CD4-positive, alpha-beta T cell treated with Interleukin-15 for 4 hours (primary cell): ENCODE results near the gene RARG.
A peak's percentile ranks its signal among the peaks of the same experiment; 100 is the strongest.

ENCODE experiments used
- DNase-seq: peaks from one replicate; pipeline ENCODE4 v3.0.0-alpha.2; 2020; ENCODE audit warnings: low spot score

The RARG gene

DNA sequence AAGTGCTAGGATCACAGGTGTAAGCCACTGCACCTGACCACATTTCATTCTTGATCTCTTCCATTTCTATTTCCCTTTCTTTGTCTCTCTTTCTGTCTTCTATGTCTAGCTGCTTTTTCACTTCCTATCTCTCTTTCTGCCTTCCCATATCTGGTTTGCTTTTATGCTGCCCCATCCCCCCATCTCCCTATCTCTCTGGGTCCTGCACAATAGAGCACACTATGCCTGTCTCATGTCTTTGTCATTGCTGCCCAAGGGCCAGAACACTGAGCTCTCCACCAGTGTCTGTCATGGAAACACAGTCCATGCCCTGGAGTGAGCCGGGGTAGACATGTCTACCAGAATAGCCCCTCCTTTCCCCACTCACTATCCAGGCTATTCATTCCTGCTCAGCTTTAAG is 12.3 kb upstream of the RARG start:
- DNase-seq, result no peak

DNA sequence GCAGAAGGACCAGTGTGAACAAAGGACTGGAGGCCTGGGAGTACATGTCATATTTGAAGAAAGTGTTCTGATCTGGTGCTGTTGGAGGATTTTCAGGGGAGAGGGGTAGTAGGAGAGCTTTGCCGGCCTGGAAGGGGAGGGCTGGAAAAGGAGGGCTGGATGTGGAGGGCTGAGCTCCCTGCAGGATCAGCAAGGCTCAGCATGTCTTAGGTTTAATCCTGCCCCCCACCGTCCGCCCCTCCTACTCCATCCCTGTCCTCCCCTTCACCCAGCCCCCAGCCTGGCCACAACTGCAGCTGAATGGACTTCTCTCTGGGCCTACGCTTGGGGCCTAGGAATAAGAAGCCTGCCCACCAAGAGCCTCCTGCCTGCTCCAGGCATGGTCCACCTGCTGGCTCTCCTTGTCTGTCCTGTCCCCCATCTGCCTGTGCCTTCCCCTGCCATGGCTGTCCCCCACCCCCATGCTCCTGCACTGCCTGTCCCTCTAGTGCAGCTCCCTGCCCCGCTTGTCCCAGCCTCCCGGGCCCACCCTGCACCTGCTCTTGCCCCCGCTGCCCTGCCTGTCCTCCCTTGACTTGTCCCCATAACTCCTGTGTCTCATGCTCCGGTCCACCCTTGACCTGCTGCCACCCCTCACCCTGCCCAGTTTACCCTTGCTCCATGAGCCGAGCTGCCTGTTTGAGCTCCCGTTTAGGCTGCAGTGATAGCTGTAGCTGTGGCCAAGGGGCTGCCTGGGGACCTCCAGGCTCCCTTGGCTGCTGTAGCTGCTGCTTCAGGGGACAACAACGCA is 9.8 kb upstream of the RARG start:
- DNase-seq, result no peak

DNA sequence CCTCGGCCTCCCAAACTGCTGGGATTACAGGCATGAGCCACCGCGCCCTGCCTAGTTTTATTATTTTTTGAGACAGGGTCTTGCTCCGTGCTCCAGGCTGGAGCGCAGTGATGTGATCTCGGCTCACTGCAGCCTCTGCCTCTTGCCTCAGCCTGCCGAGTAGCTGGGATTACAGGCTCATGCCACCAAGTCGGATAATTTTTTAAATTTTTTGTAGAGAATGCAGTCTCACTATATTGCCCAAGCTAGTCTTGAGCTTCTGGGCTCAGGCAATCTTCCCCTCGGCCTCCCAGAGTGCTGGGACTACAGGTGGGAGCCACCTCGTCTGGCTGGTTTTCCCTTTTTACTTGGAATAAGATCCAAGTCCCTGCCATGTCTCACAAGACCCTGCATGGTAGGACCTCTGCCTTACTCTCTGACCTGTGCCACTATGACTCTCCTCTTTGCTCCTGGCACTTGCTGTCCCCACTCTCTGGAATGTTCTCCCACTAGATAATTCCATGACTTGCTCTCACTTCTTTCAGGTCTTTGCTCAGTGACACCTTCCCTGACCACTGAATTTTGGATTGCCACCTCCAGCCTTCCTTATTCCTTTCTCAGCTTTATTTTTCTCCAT is 7.7 kb upstream of the RARG start:
- DNase-seq, result no peak

- peak; percentile 65 for DNase-seq
Observed at GRCh38 chr12:53236443-53237111, 4.6 kb upstream of the RARG start.

GRCh38 chr12:53235742-53236442 is 3.9 kb upstream of the RARG start:
- no peak for DNase-seq

- no peak for DNase-seq
Observed at GRCh38 chr12:53235164-53235563, 3.2 kb upstream of the RARG start.

- DNase-seq, result no peak
Observed at GRCh38 chr12:53234271-53234914, 2.4 kb upstream of the RARG start.

GRCh38 chr12:53233671-53234121 is 1.7 kb upstream of the RARG start:
- DNase-seq, result no peak

DNA sequence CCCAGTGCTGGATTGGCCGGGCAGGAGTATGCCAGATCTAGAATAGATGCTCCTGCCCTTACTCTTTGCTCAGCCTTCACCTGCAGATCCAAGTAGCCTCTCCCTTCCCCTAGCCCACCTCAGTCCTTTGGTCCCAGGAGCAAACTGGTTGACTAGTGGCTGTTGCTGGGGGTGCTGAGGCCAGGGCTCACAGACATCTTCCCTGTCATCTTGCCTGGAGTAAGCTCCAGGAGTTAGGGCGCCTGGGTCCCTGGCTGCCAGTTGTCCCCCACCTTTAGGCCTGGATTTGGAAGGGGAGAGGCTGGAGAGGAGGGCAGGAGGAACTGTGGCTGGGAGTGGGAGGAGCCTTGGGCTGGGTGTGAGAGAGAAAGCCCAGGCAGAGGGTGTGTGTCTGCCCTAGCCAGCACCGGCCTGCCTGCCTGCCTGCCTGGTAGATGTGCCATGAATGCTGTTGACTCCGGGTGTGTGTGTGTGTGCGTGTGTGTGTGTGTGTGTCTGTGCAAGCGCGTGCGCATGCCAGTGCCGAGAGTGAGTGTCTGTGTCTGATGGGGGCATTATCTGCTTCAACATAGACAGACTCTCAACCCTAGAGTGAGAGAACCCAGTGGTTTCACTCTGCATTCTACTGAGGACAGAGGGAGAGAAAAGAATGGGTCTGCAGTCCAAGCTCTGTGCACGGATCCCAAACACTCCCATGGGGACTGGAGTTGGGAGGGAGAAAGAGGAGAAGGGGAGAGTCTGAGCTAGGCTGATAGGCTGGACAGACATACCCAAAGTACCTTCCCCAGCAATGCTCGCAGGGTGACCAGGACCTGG is 845 bp upstream of the RARG start:
- peak; percentile 56 for DNase-seq

DNA sequence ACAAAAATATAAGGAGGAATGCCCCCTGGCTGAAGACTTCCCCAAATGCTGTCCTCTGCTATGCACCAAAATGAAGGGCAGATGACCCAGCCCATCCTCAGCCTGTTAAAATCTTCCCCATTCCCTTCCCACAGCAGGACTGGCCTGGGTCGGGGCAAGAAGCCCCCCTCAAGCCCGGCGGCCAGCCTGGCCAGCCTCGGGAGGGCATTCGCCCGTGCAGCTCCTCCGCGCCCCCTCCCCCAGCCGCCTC is 413 bp downstream of the RARG start:
- no peak for DNase-seq

DNA sequence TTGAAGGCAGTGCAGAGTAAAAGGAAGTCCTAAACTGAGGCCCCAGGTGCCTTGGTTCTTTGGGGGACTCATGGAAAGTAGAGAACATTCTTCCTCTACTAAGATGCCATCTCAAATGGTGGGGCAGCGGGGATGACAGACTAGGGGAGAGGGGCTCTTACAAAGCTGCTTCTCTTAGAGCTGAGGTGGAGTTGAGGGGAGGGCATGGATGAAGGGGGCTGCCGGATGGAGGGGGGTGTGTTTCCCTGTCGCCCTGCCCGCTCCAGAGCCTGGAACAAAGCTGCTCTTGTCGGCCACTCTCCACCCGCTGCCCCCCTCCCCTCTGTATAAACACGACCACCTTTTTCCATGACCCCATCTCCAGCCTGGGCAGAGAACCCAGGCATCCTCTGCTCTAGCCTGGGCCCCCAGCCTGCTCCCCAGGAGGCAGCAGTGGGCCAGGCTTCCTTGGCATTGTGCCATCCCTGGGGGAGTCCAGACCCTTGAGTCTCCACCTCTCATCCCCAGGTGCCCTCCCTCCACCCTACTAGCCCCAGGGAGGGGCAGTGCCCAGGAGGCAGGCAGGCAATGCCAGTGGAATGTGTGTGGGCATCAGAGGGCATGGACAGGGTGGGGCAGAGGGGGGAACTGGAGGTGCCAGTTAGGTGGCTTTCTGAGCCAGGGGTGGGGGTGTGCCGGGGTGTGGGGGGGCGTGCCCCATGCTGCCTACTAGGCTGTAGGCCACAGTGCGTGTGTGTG is 1.7 kb downstream of the RARG start:
- DNase-seq, result no peak

DNA sequence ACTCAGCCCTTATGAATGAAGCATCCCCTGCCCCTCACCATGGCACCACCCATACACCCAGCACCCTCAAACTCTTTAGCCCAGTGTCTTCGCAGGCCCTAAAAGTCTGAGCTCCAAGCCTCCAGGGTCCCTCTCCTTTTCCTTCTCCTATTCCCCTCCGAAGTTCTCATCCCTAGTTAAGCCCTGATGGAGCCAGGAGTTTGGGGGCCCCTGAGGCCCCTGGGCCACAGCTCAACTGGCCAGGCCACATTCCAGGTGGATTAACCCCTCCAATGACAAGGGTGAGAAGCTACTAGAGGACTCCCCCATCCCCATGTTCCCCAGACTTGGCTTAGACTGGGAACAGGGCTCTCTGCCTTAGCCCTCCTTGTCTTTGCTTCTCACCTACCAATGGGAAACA is 2.6 kb downstream of the RARG start:
- no peak for DNase-seq

GRCh38 chr12:53227836-53228235 is 4.2 kb downstream of the RARG start:
- DNase-seq, result no peak

GRCh38 chr12:53227341-53227740 is 4.7 kb downstream of the RARG start:
- DNase-seq, result no peak

GRCh38 chr12:53226815-53227214 is 5.2 kb downstream of the RARG start:
- DNase-seq, result no peak

- DNase-seq, result no peak
Observed at GRCh38 chr12:53225635-53226424, 6.2 kb downstream of the RARG start.

DNA sequence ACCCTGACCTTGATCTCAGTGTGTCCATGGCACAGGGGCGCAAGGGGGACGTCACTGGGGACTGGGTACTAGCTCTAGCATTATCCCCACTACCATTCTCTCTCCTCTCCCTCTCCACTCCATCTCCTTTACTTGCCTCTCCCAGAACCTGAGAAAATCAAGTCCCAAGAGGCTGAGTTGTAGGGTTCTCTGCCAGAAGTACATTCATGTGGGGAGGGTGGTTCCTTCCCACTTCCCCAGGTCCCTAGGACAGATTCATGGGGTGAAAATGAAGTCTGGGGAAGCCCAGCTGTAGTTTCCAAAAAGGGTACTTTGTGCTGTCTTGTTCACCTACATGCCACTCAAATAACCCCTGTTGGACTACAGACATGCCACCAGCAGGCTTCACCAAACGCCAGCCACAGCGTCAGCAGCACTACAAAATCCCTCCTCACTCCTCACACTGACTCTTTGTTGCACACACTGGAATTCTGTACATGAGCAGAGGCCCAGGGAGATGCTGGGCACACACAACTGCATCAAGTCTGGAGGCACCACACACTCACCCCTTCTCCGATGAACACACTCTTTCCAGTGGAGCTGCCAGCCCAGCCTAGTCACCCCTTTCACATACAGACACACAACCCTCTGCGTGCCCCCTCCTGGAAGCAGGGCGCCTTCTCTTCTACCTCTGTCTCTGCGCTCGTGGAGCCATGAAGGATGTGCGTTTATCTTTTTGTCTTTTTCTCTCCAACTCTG is 6.9 kb downstream of the RARG start:
- DNase-seq, result no peak

- no peak for DNase-seq
Observed at GRCh38 chr12:53224061-53224896, 7.7 kb downstream of the RARG start.
